ENCODE data around the gene EIF5A2.

GRCh38 chr3:170866499-170866898 lies 41.9 kb downstream of the EIF5A2 start:
- TF ChIP-seq PPARA (CRISPR knock-in tag; IDR thresholded peaks at IDR 0.05; ENCODE audit: borderline replicate concordance) (no peak), ZNF8 (CRISPR knock-in tag; IDR thresholded peaks at IDR 0.05) (no peak), ZFP3 (CRISPR knock-in tag; IDR thresholded peaks at IDR 0.05) (no peak), PATZ1 (CRISPR knock-in tag; IDR thresholded peaks at IDR 0.05; ENCODE audit: borderline replicate concordance) (no peak), ARNTL (CRISPR knock-in tag; IDR thresholded peaks at IDR 0.05; ENCODE audit: borderline replicate concordance, low read depth) (no peak), RARB (CRISPR knock-in tag; IDR thresholded peaks at IDR 0.05) (no peak), TCF4 (CRISPR knock-in tag; IDR thresholded peaks at IDR 0.05; ENCODE audit: borderline replicate concordance) (no peak), ESRRG (CRISPR knock-in tag; IDR thresholded peaks at IDR 0.05) (no peak)
